Upper lobe of left lung (tissue), 4 donors: ENCODE results near the gene CPNE5.

Source experiments
- EP300 ChIP-seq, 4 donors: sonication (generic); formaldehyde crosslinking; IDR thresholded peaks; one replicate each; pipeline ENCODE4 v1.5.1; 2017; ENCODE audit warnings: antibody characterized with exemption in 4 of 4, control low read depth in 2 of 4
- POLR2A ChIP-seq, 4 donors: fragments of 450-650 bp; IDR thresholded peaks; one replicate each; pipeline ENCODE4 v1.5.1; 2016 to 2017; ENCODE audit warnings: antibody characterized with exemption in 4 of 4, mild to moderate bottlenecking in 2 of 4
- POLR2AphosphoS5 ChIP-seq, 2 donors: sonication (generic); formaldehyde crosslinking; IDR thresholded peaks; one replicate each; pipeline ENCODE4 v1.5.1; 2017; ENCODE audit warnings: antibody characterized with exemption in 2 of 2
- TF ChIP-seq, protein P1 (sequence below), 6 experiments: fragments of 450-650 bp in 4 of 6; fragments of 200-600 bp in 2 of 6; sonication (generic) in 2 of 6; IDR thresholded peaks; one replicate each; pipeline ENCODE4 v1.5.1; 2016 to 2019; ENCODE audit warnings: antibody characterized with exemption in 6 of 6

- TF ChIP-seq, protein P1, sequence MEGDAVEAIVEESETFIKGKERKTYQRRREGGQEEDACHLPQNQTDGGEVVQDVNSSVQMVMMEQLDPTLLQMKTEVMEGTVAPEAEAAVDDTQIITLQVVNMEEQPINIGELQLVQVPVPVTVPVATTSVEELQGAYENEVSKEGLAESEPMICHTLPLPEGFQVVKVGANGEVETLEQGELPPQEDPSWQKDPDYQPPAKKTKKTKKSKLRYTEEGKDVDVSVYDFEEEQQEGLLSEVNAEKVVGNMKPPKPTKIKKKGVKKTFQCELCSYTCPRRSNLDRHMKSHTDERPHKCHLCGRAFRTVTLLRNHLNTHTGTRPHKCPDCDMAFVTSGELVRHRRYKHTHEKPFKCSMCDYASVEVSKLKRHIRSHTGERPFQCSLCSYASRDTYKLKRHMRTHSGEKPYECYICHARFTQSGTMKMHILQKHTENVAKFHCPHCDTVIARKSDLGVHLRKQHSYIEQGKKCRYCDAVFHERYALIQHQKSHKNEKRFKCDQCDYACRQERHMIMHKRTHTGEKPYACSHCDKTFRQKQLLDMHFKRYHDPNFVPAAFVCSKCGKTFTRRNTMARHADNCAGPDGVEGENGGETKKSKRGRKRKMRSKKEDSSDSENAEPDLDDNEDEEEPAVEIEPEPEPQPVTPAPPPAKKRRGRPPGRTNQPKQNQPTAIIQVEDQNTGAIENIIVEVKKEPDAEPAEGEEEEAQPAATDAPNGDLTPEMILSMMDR (IDR thresholded peaks at IDR 0.05): no peak
- no peak for TF ChIP-seq POLR2A (IDR thresholded peaks at IDR 0.05)
- TF ChIP-seq POLR2AphosphoS5 (IDR thresholded peaks at IDR 0.05): no peak
- no peak for TF ChIP-seq EP300 (IDR thresholded peaks at IDR 0.05)
Observed at GRCh38 chr6:36809941-36810803, 29.1 kb downstream of the CPNE5 start.
